SU-DHL-6 (cell line): ENCODE results near the gene C4orf36.

Experiments
- H2AFZ ChIP-seq: fragments of 200-600 bp; sonication (generic); 2 replicates; pipeline ENCODE4 v1.6.1; 2014; ENCODE audit warnings: low read depth, mild to moderate bottlenecking, moderate library complexity, mixed read lengths, antibody characterized with exemption, low read length; ENCODE audit not compliant: severe bottlenecking
- H3F3A ChIP-seq: fragments of 200-600 bp; shearing (Covaris generic); 2 replicates; pipeline ENCODE4 v1.6.0; 2016; ENCODE audit warnings: antibody characterized with exemption, mild to moderate bottlenecking; ENCODE audit not compliant: insufficient read depth
- H3K27ac ChIP-seq: fragments of 200-600 bp; sonication (generic); 2 replicates; pipeline ENCODE4 v1.5.1; 2016; ENCODE audit warnings: low read depth, mild to moderate bottlenecking, low read length, moderate library complexity, mixed read lengths
- H3K27me3 ChIP-seq: fragments of 200-600 bp; sonication (generic), shearing (Covaris generic); 2 replicates; pipeline ENCODE4 v1.6.0; 2014; ENCODE audit warnings: mild to moderate bottlenecking, low read length
- H3K36me3 ChIP-seq: fragments of 200-600 bp; sonication (generic); 2 replicates; pipeline ENCODE4 v1.6.1; 2014; ENCODE audit warnings: mild to moderate bottlenecking, low read length, mixed read lengths
- H3K4me2 ChIP-seq: fragments of 300-600, 200-600 bp; shearing (Covaris generic), sonication (generic); 2 replicates; pipeline ENCODE4 v1.6.0; 2014; ENCODE audit warnings: low read length, low read depth, mild to moderate bottlenecking; ENCODE audit not compliant: poor library complexity, severe bottlenecking
- H3K4me3 ChIP-seq: fragments of 200-600 bp; sonication (generic); 2 replicates; pipeline ENCODE4 v1.5.1; 2014; ENCODE audit warnings: antibody characterized with exemption, low read length, mild to moderate bottlenecking, mixed read lengths; ENCODE audit not compliant: insufficient read depth, poor library complexity, severe bottlenecking
- H3K79me2 ChIP-seq: fragments of 200-600 bp; sonication (generic); 2 replicates; pipeline ENCODE4 v1.6.1; 2014; ENCODE audit warnings: mild to moderate bottlenecking, low read length, moderate library complexity; ENCODE audit not compliant: insufficient read depth
- H3K9ac ChIP-seq: fragments of 200-600 bp; sonication (generic); 2 replicates; pipeline ENCODE4 v1.7.0; 2014; ENCODE audit warnings: mild to moderate bottlenecking, low read length
- H3K9me2 ChIP-seq: fragments of 200-600 bp; sonication (generic); replicated peaks from 2 replicates; pipeline ENCODE4 v1.6.1; 2014; ENCODE audit warnings: low read length; ENCODE audit not compliant: insufficient read depth
- H3K9me3 ChIP-seq: fragments of 200-600 bp; sonication (generic); 2 replicates; pipeline ENCODE4 v1.6.1; 2014; ENCODE audit warnings: low read length, mixed read lengths; ENCODE audit not compliant: insufficient read depth
- H4K20me1 ChIP-seq: fragments of 200-600 bp; sonication (generic); 2 replicates; pipeline ENCODE4 v1.6.1; 2014; ENCODE audit warnings: low read depth, mild to moderate bottlenecking, antibody characterized with exemption, low read length, moderate library complexity, mixed read lengths
- CTCF ChIP-seq: fragments of 200-600 bp; sonication (generic); IDR thresholded peaks from one replicate; pipeline ENCODE4 v1.5.1; 2017; ENCODE audit warnings: antibody characterized with exemption, mild to moderate bottlenecking, low read length, moderate library complexity; ENCODE audit not compliant: insufficient read depth, poor library complexity, severe bottlenecking
- EZH2phosphoT487 ChIP-seq: fragments of 200-600 bp; sonication (generic), shearing (Covaris generic); conservative IDR thresholded peaks from 2 replicates; pipeline ENCODE4 v1.6.1; 2018; ENCODE audit warnings: mild to moderate bottlenecking, antibody characterized with exemption, low read length, moderate library complexity, mixed read lengths

Gene C4orf36

GRCh38 chr4:86927843-86928395 is 35.7 kb upstream of the C4orf36 start:
- Histone ChIP-seq H3K79me2 (no peaks in the 10 kb centered on the region), H3K9me2 (no peaks in the 10 kb centered on the region), H3K27ac (no peak overlapping the region), H3F3A (no peaks in the 10 kb centered on the region), H3K4me3 (no peak overlapping the region), H3K36me3 (no peaks in the 10 kb centered on the region), H4K20me1 (no peaks in the 10 kb centered on the region), H3K27me3 (no peaks in the 10 kb centered on the region), H2AFZ (no peak overlapping the region), H3K9me3 (no peaks in the 10 kb centered on the region), H3K4me2 (no peak overlapping the region), H3K9ac (no peak overlapping the region)
- no peak for TF ChIP-seq EZH2phosphoT487
- no peak for TF ChIP-seq CTCF

- Histone ChIP-seq H3K36me3 (no peaks in the 10 kb centered on the region), H4K20me1 (no peaks in the 10 kb centered on the region), H3K9me2 (no peaks in the 10 kb centered on the region), H3K27ac (no peak overlapping the region), H3K4me2 (no peak overlapping the region), H3K27me3 (no peaks in the 10 kb centered on the region), H3K4me3 (no peak overlapping the region), H2AFZ (no peak overlapping the region), H3F3A (no peaks in the 10 kb centered on the region), H3K9ac (no peak overlapping the region), H3K9me3 (no peaks in the 10 kb centered on the region), H3K79me2 (no peaks in the 10 kb centered on the region)
- TF ChIP-seq EZH2phosphoT487 (no peak), CTCF (no peak)
Measured at GRCh38 chr4:86926435-86927086, 34.3 kb upstream of the C4orf36 start.

- Histone ChIP-seq H4K20me1 (no peaks in the 10 kb centered on the region), H3K9ac (no peak overlapping the region), H3K4me3 (no peak overlapping the region), H3K79me2 (no peaks in the 10 kb centered on the region), H3K9me2 (no peaks in the 10 kb centered on the region), H3K36me3 (no peaks in the 10 kb centered on the region), H2AFZ (no peak overlapping the region), H3K27ac (no peak overlapping the region), H3K9me3 (no peaks in the 10 kb centered on the region), H3K27me3 (no peaks in the 10 kb centered on the region), H3F3A (no peaks in the 10 kb centered on the region), H3K4me2 (no peak overlapping the region)
- TF ChIP-seq EZH2phosphoT487 (no peak), CTCF (no peak)
Measured at GRCh38 chr4:86924811-86925210, 32.6 kb upstream of the C4orf36 start.
